22Rv1 (cell line): ENCODE data around the gene NASP.
"Not testable (repeated sequence)": the region's sequence is repeated elsewhere in the genome, so short reads cannot be mapped to it uniquely, and the experiment has no call there.

Experiments
- H3K27ac ChIP-seq: fragments of 450-650 bp; 2 replicates; pipeline ENCODE4 v1.5.1; 2017
- ZFX ChIP-seq: fragments of 450-650 bp; IDR thresholded peaks from 2 replicates; pipeline ENCODE4 v1.6.1; 2017; ENCODE audit warnings: antibody characterized with exemption, borderline replicate concordance
- TF ChIP-seq, protein P1 (sequence below): fragments of 450-650 bp; IDR thresholded peaks from 2 replicates; pipeline ENCODE4 v1.5.1; 2017; ENCODE audit warnings: mild to moderate bottlenecking

NASP gene

DNA sequence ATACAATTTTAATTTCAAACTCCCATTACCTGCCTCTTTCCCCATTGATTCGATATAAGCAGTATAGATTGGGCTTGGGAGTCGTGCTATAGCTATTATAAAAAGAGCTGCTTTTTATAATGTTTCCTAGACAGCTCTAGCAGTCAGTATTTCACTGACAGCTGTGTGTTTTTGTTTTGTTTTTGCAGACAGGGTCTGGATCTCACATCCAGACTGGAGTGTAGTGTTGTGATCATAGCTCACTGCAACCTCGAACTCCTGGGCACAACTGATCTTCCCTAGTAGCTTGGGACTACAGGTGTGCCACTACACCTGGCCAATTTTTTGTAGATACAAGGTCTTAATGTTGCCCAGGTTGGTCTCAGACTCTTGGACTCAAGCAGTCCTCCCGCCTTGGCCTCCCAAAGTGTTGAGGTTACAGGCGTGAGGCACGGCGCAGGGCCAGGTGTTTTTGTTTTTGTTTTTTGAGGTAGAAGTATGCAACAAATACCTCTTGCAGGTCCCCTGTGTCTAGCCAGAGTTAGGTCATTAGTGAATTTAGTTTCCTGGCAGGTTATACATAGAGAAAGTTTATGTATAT is 1.7 kb downstream of the NASP start:
- TF ChIP-seq ZFX = no peak
- TF ChIP-seq, protein P1, sequence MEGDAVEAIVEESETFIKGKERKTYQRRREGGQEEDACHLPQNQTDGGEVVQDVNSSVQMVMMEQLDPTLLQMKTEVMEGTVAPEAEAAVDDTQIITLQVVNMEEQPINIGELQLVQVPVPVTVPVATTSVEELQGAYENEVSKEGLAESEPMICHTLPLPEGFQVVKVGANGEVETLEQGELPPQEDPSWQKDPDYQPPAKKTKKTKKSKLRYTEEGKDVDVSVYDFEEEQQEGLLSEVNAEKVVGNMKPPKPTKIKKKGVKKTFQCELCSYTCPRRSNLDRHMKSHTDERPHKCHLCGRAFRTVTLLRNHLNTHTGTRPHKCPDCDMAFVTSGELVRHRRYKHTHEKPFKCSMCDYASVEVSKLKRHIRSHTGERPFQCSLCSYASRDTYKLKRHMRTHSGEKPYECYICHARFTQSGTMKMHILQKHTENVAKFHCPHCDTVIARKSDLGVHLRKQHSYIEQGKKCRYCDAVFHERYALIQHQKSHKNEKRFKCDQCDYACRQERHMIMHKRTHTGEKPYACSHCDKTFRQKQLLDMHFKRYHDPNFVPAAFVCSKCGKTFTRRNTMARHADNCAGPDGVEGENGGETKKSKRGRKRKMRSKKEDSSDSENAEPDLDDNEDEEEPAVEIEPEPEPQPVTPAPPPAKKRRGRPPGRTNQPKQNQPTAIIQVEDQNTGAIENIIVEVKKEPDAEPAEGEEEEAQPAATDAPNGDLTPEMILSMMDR = no peak
- peak overlapping the region; percentile 97; the same call in 1 of the 2 replicates for H3K27ac ChIP-seq

DNA sequence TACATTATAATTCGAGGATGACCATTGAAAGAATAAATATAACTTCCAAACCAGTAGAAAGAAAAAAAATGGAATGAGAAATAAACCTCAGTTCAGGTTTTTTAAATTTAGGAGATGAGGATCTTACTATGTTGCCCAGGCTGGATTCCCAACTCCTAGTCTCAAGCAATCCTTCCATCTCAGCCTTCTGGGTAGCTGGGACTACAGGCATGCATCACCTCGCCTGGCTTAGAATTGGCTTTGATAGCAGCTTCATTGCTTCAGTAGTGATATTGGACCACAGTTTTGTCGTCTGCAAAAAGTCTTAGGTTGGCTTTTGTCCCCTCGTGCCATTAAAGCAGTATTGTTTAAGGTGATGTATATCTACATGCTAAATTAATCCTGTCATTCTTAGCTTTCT is 2.9 kb downstream of the NASP start:
- H3K27ac ChIP-seq = no peak overlapping the region
- no peak for TF ChIP-seq ZFX
- TF ChIP-seq, protein P1 = no peak

DNA sequence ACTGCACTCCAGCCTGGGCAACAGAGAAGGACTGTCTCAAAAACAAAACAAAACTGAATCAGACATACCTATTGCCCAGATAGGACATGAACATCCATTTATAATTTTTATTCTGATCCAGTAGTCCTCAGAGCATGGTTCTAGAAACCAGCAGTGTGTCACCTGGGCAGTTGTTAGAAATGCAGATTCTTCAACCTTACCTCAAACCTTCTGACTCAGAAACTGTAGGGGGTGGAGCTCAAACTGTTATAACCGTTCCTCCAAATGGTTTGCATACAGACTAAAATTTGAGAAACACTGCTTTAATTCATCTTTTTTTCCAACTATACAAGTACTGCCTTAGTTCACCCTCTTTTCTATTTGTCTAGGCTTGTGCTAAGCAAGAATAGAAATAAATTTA is 6.0 kb downstream of the NASP start:
- peak overlapping the region; percentile 65 for H3K27ac ChIP-seq
- TF ChIP-seq, protein P1 = no peak
- TF ChIP-seq ZFX = no peak

DNA sequence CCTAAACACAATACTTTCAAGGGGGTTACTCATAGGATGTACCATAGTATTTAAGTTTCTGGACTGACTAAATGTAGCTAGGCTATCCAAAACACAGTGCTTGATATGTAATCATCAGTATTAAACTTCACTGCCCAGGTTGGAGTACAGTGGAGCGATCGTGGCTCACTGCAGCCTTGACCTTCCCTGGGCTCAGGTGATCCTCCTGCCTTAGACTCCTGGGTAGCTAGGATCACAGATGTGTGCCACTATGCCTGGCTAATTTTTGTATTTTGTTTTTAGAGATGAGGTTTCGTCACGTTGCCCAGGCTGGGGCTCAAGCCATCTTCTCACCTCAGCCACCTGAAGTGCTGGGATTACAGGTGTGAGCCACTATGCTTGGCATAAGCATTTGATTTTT is 10.6 kb downstream of the NASP start:
- TF ChIP-seq, protein P1 = no peak
- no peak for TF ChIP-seq ZFX
- no peak overlapping the region for H3K27ac ChIP-seq

DNA sequence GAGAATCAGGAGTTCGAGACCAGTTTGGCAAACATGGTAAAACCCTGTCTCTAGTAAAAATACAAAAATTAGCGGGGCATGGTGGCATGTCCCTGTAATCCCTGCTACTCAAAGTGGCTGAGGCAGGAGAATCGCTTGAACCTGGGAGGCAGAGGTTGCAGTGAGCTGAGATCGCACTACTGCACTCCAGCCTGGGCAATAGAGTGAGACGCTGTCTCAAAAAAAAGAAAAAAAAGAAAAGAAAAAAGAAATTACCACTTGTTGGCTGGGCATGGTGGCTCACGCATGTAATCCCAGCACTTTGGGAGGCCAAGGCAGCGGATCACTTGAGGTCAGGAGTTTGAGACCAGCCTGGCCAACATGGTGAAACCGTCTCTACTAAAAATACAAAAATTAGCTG is 12.9 kb downstream of the NASP start:
- not testable (repeated sequence) for H3K27ac ChIP-seq

DNA sequence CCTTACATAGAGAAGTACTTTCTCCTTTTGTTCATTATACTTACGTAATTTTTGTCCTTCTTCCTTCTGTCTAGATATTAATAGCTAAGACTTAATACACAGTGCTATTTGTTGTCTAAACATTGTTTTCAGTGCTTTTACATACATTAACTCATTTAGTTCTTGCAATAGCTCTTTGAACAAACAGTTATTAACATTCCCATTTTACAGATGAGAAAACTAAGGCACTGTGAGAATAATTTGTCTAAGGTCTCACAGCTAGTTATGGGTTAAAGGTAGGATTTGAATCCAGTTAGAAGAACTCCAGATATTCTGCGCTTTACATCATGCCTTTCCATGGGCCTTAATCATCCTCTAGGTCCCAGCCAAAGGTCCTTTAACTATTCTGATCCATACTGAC is 20.4 kb downstream of the NASP start:
- TF ChIP-seq ZFX = no peak
- TF ChIP-seq, protein P1 = no peak

DNA sequence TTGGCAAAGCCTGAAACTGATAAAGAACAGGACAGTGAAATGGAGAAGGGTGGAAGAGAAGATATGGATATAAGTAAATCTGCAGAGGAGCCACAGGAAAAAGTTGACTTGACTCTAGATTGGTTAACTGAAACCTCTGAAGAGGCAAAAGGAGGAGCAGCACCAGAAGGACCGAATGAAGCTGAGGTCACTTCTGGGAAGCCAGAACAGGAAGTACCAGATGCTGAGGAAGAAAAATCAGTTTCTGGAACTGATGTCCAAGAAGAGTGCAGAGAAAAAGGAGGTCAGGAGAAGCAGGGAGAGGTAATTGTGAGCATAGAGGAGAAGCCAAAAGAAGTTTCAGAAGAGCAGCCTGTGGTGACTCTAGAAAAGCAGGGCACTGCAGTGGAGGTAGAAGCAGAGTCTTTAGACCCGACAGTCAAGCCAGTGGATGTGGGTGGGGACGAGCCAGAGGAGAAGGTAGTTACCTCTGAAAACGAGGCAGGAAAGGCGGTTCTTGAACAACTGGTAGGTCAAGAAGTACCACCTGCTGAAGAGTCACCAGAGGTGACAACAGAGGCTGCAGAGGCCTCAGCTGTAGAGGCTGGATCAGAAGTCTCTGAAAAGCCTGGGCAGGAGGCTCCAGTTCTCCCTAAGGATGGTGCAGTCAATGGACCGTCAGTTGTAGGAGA is 23.7 kb downstream of the NASP start:
- H3K27ac ChIP-seq = no peak overlapping the region
- TF ChIP-seq ZFX = no peak

More for the DNA sequence above, 20.4 kb downstream of the NASP start:
- no peak overlapping the region for H3K27ac ChIP-seq

DNA sequence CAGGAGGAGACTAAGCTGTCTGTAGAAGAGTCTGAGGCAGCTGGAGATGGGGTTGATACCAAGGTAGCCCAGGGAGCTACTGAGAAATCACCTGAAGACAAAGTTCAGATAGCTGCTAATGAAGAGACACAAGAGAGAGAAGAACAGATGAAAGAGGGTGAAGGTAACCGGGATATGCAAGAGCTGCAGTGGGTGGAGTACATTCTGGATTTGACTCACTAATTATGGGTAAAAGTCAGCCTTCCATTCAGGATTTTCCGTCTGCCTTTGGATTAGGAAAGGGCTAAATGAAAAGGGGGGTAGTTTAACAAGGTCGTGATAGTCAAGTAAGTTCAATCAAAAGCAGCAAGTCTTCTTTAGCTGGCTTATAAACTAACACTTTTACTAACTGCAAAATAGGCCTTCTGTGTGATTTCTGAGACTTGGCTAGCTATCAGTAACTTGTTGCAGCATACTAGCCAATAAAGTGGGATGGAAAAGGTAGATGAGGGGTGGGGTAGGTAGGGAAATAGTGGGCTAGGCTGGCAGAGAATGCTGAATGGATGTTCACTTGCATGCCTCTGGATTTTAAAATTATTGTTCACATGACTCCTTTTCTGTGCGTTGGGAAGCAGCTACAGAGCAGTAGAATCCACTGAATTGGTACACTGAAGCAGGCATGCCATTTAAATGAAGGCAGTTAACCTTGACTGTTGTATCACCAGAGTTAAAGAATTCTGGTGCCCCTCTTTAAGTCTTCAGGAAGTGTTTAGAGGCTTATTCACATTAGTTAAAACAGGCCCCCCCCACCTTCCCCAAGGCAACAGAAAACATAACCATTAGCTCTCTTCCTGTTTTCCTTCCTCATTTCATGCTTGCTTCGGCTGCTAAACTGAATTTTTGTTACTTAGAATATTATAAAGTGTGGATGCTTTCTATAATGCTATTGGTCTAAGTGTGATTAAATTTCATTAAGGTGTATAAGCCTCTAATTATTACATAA is 24.6 kb downstream of the NASP start:
- H3K27ac ChIP-seq = no peak overlapping the region
- no peak for TF ChIP-seq ZFX
- TF ChIP-seq, protein P1 = no peak
